ENCODE results near the gene PHC1. TPM values are rescaled to one million over a fixed set of nuclear protein-coding genes. Genes with fewer than 3 reads are reported as not detected.
"Not testable (repeated sequence)": the region's sequence is repeated elsewhere in the genome, so short reads cannot be mapped to it uniquely, and the experiment has no call there.

The PHC1 gene
- polyA plus RNA-seq (ENCODE audit: insufficient read length), result 94.5 TPM
- long read RNA-seq, donor 1, partial matches to known transcripts, result 112 of 112 reads
- long read RNA-seq, donor 1, other reads (novel, unspliced or antisense), result 0 of 112 reads
- long read RNA-seq, donor 2, partial matches to known transcripts, result 122 of 130 reads
- long read RNA-seq, donor 2, other reads (novel, unspliced or antisense), result 7 of 130 reads
- long read RNA-seq, donor 3, partial matches to known transcripts, result 47 of 82 reads
- long read RNA-seq, donor 3, other reads (novel, unspliced or antisense), result 34 of 82 reads
- long read RNA-seq, donor 4, result 0 reads
- long read RNA-seq, donor 5, partial matches to known transcripts, result 50 of 108 reads
- long read RNA-seq, donor 5, other reads (novel, unspliced or antisense), result 55 of 108 reads
- long read RNA-seq, donor 6, partial matches to known transcripts, result 205 of 205 reads
- long read RNA-seq, donor 6, other reads (novel, unspliced or antisense), result 0 of 205 reads
- long read RNA-seq, donor 7, partial matches to known transcripts, result 115 of 171 reads
- long read RNA-seq, donor 7, other reads (novel, unspliced or antisense), result 55 of 171 reads
- long read RNA-seq, donor 8, partial matches to known transcripts, result 27 of 27 reads
- long read RNA-seq, donor 8, other reads (novel, unspliced or antisense), result 0 of 27 reads

DNA sequence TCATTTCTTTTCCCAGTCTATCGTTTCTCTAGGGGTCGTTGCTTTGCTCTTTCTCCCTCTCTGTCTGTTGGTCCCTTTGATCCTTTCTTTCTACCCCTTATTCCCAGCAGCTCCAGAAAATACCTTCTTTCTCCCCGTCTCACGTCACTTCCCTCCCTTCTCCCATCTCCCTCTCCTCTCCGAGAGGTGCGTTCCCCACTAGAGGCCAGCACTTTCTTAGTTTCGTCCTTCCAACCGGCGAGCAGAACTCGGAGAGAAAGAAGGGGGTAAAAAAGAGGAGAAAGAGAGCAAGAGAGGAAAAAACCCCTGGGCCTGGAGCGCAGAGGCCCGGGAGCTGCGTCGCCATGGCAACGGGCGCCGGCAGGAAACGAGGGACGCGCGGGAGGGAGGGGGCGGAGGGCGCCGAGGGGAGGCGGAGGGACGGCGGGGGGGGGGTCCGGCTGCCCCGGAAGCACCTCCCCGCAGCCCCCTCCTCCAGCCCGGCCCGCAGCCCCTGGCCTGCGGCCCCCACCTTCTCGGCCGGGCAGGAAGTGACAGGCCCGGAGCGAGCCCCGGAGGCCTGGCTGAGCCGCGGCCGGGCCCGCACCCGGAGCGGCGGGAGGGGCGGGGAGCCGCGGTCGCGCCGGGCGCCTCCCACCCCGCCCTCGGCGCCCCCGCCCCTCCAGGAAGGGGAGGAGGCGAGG, at the start of gene PHC1:
Gene PHC1 (plus strand): TSS at position 477 of the 683 bp plus-strand sequence. CDS start 3,169 bp downstream, outside the sequence.
- peak; percentile 87 for DNase-seq

- no peak for DNase-seq
Observed at GRCh38 chr12:8866429-8866828, 47.9 kb upstream of the PHC1 start.

GRCh38 chr12:8867009-8867408, 47.3 kb upstream of the PHC1 start:
- no peak for DNase-seq

DNA sequence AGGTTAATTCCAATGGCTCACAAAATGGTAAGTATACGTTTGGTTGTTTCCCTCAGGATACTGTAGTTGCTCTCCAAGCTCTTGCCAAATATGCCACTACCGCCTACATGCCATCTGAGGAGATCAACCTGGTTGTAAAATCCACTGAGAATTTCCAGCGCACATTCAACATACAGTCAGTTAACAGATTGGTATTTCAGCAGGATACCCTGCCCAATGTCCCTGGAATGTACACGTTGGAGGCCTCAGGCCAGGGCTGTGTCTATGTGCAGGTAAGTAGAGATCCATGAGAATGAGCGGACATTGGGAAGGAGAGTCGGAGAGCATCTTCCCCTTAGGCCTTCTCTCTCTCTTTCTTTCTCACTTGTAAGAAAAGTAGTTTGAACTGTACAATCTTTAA, 46.5 kb upstream of the PHC1 start:
- no peak for DNase-seq

DNA sequence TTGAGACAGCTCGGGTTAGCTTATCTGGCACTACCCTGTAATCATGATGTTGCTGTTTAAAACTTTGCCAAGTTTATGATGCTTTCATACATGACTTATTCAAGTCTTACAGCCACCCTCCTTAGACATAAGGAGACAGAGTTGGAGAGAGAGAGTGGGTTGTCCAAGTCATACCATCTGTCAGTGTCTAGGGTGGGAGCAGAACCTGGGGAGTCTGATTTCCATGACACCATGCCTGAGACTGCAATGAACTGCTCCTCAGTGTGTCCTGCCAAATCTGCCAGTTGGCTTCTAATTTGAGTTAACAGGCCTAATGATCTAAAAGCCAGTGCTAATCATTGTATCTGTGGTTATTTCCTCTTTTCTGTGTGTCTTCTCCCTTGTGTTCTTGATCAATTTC, 43.7 kb upstream of the PHC1 start:
- no peak for DNase-seq

- DNase-seq, result no peak
Observed at GRCh38 chr12:8871068-8871467, 43.2 kb upstream of the PHC1 start.

GRCh38 chr12:8876887-8877286, 37.4 kb upstream of the PHC1 start:
- no peak for DNase-seq

DNA sequence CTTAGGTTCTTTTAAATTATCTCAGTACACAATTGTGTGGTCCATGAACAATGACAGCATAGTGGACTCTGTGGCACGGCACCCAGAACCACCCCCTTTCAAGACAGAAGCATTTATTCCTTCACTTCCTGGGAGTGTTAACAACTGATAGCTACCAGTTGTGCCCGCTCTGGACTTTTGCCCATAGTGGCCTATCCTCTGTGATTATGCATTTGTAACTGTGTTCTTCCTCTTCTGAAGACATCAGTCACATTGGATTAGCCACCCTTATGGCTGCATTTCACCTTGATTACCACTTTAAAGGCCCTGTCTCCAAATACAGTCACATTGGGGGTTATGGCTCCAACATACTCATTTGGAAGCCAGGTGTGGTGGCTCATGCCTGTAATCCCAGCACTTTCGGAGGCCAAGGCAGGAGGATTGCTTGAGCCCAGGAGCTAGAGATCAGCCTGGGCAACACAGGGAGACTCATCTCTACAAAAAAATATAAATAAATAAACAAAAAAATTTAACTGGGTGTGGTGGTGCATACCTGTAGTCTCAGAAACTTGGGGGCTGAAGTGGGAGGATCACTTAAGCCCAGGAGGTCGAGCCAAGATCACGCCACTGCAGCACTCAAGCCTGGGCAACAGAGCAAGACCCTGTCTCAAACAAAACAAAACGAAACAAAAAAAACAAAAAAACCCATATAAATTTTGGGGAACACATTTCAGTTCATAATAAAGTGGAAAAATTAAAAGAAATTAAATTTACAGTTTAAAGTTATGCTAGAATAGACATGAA, 27.6 kb upstream of the PHC1 start:
- no peak for DNase-seq

- DNase-seq, result no peak
Observed at GRCh38 chr12:8887285-8887715, 27.0 kb upstream of the PHC1 start.

- peak; percentile 83 for DNase-seq
Observed at GRCh38 chr12:8890313-8891085, 23.8 kb upstream of the PHC1 start.

- no peak for DNase-seq
Observed at GRCh38 chr12:8891976-8892375, 22.3 kb upstream of the PHC1 start.

- DNase-seq, result no peak
Observed at GRCh38 chr12:8894378-8894777, 19.9 kb upstream of the PHC1 start.

DNA sequence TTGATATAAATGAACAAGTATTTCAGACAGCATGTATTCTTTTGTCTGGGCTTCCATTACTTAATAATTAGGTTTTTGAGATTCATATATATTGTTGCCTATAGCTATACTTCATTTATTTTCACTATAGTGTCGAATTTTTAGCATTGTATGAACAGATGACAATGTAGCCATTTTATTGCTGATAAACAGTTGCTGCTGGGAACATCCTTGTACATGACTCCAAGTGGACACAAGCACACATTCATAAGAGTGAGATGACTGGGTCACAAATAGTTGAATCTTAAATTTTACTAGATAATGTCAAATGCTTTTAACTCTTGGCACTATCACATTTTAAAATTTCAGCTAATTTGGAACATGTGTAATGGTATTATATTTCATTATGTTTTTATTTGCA, 19.3 kb upstream of the PHC1 start:
- no peak for DNase-seq

- no peak for DNase-seq
Observed at GRCh38 chr12:8897081-8897480, 17.2 kb upstream of the PHC1 start.

- no peak for DNase-seq
Observed at GRCh38 chr12:8899830-8900229, 14.5 kb upstream of the PHC1 start.

- DNase-seq, result not testable (repeated sequence)
Observed at GRCh38 chr12:8902703-8903102, 11.6 kb upstream of the PHC1 start.

DNA sequence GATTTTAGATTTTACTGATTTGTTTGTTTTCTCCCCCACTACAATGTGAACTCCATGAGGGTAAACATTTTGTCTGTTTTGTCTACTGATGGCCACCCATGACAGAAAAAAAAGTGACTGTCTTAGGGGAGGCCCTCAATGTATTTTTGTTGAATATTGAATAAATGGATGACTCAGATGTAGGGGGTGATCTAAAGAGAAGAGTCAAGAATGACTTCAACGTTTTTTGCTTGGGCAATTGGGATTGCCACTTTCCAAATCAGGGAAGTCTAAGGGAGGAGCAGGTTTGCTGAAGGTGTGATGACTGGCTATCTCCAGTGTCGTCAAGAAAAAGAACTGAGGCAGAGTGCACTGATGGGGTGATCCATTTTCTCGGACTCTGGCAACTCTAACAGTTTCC, 10.7 kb upstream of the PHC1 start:
- DNase-seq, result no peak

- no peak for DNase-seq
Observed at GRCh38 chr12:8904665-8905064, 9.6 kb upstream of the PHC1 start.

GRCh38 chr12:8905546-8905945, 8.8 kb upstream of the PHC1 start:
- DNase-seq, result no peak

DNA sequence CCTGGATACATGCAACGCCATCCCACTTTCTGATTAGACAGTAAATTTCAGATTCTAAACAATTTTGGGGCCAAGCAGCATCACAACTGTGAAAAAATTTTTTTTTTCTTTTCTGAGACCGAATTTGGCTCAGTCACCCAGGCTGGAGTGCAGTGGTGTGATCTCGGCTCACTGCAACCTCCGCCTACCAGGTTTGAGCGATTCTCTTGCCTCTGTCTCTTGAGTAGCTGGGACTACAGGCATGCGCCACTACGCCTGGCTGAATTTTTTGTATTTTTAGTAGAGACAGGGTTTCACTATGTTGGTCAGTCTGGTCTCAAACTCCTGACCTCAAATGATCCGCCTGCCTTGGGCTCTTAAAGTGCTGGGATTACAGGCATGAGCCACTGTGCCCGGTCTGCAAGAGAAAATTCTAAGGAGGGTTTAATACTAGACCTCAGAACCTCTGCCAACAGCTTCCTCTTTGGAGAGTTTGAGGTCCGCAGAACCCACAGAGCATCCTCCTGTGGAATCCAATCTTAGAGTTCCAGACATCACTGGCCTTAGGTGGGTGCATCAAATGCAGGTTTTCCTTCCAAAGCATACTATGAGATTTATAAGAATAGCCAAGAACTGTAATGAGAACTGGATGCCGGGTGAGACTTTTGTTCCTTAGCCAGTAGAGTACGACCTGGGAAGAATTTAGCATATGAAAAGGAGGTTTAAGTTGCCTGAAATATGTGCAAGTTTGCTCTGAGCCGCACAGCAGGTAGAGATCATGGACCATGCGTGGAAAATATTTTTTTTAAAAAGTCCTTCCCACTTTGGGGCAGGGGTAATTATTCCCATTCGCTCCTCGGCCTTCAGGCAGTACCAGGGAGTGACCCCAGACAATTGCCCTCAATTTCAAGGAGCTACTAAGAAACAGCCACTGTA, 7.8 kb upstream of the PHC1 start:
- DNase-seq, result no peak

Measured in left kidney (tissue), 8 donors.